ENCODE results near the gene KRT81.
"Not testable (repeated sequence)": the region's sequence is repeated elsewhere in the genome, so short reads cannot be mapped to it uniquely, and the experiment has no call there.

Gene KRT81

GRCh38 chr12:52295663-52296062, 4.3 kb upstream of the KRT81 start:
- no peak for DNase-seq

GRCh38 chr12:52294803-52295202, 3.5 kb upstream of the KRT81 start:
- no peak for DNase-seq

GRCh38 chr12:52293926-52294325, 2.6 kb upstream of the KRT81 start:
- DNase-seq, result no peak

- not testable (repeated sequence) for DNase-seq
Observed at GRCh38 chr12:52290483-52291134, 725 bp downstream of the KRT81 start.

GRCh38 chr12:52287816-52288805, 3.2 kb downstream of the KRT81 start:
- not testable (repeated sequence) for DNase-seq

- not testable (repeated sequence) for DNase-seq
Observed at GRCh38 chr12:52286857-52287785, 4.2 kb downstream of the KRT81 start.

GRCh38 chr12:52285851-52286530, 5.3 kb downstream of the KRT81 start:
- no peak for DNase-seq

- no peak for DNase-seq
Observed at GRCh38 chr12:52285172-52285745, 6.1 kb downstream of the KRT81 start.

- no peak for DNase-seq
Observed at GRCh38 chr12:52284562-52285171, 6.7 kb downstream of the KRT81 start.

GRCh38 chr12:52280796-52281560, 10.4 kb downstream of the KRT81 start:
- DNase-seq, result no peak

- DNase-seq, result no peak
Observed at GRCh38 chr12:52280319-52280795, 11.0 kb downstream of the KRT81 start.

GRCh38 chr12:52279422-52280318, 11.7 kb downstream of the KRT81 start:
- no peak for DNase-seq

GRCh38 chr12:52278575-52279421, 12.5 kb downstream of the KRT81 start:
- DNase-seq, result peak; percentile 63

GRCh38 chr12:52277486-52278245, 13.7 kb downstream of the KRT81 start:
- no peak for DNase-seq

GRCh38 chr12:52275686-52276085, 15.6 kb downstream of the KRT81 start:
- DNase-seq, result no peak

- no peak for DNase-seq
Observed at GRCh38 chr12:52274521-52275120, 16.7 kb downstream of the KRT81 start, which contains the start of gene KRT86. Gene KRT86, plus strand, starts transcription at chr12:52274645. Its CDS starts 27,272 bp downstream, at chr12:52301917.

- no peak for DNase-seq
Observed at GRCh38 chr12:52271158-52271557, 20.2 kb downstream of the KRT81 start.

All from CD4-positive, alpha-beta T cell treated with Interleukin-21 for 1 hour (primary cell).